Measurements from ENCODE around the gene MYL4. TPM values are rescaled to one million over a fixed set of nuclear protein-coding genes. Genes with fewer than 3 reads are reported as not detected.

MYL4 gene
- total RNA-seq, 4 donors from 2014 or later = 0.50 to 0.52 TPM; not detected in 2

GRCh38 chr17:47231334-47231733, 22.2 kb downstream of the MYL4 start:
- no peak for DNase-seq (ENCODE audit: extremely low spot score)
- Histone ChIP-seq H3K27ac (replicated peaks in 1 of 4) (no peak overlapping the region), H3K27me3 (no peaks in the 10 kb centered on the region), H3K4me3 (no peak overlapping the region), H3K36me3 (no peaks in the 10 kb centered on the region), H3K4me1 (peaks cover 7 to 18% (median 16%) of the 10 kb centered on the region in 4 donors), H3K9me3 (no peaks in the 10 kb centered on the region)
- 84% methylated on average over 3 of the region's 3 CpGs for WGBS
- intact Hi-C loops (cut with DNase I) = no loop called here
- TF ChIP-seq EP300 (IDR thresholded peaks at IDR 0.05) (no peak), POLR2A (IDR thresholded peaks at IDR 0.05; ENCODE audit: low read depth) (no peak), POLR2AphosphoS5 (IDR thresholded peaks at IDR 0.05) (no peak), CTCF (IDR thresholded peaks at IDR 0.05) (no peak)

- H3K27ac ChIP-seq (replicated peaks in 1 of 4) = no peak overlapping the region
- no peaks in the 10 kb centered on the region for H3K36me3 ChIP-seq
- 97% methylated on average over 3 of the region's 3 CpGs for WGBS
- no peak for TF ChIP-seq POLR2A (IDR thresholded peaks at IDR 0.05; ENCODE audit: low read depth)
- H3K27me3 ChIP-seq = no peaks in the 10 kb centered on the region
- no peak for DNase-seq (ENCODE audit: extremely low spot score)
- H3K9me3 ChIP-seq = no peaks in the 10 kb centered on the region
- intact Hi-C loops (cut with DNase I) = no loop called here
- H3K4me1 ChIP-seq = peaks cover 4 to 22% (median 17%) of the 10 kb centered on the region in 4 donors
- no peak overlapping the region for H3K4me3 ChIP-seq
Measured at GRCh38 chr17:47231866-47232265, 22.7 kb downstream of the MYL4 start.

DNA sequence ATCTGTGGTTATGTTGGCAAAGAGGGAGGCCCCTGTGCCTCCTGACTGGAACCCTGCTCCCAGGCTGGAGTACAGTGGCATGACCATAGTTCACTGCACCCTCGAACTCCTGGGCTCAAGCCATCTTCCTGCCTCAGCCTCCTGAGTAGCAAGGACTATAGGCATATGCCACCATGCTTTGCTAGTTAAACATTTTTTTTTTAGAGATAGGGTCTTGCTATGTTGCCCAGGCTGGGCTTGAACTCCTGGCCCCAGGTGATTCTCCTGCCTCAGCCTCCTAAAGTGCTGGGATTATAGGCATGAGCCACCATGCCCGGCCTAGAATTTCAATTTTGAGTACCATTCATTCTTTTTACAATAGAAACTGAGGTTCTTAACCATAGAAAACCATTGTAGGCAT, 23.3 kb downstream of the MYL4 start:
- TF ChIP-seq POLR2A (IDR thresholded peaks at IDR 0.05; ENCODE audit: low read depth) (no peak), POLR2AphosphoS5 (IDR thresholded peaks at IDR 0.05) (no peak), CTCF (IDR thresholded peaks at IDR 0.05) (no peak), EP300 (IDR thresholded peaks at IDR 0.05) (no peak)
- Histone ChIP-seq H3K9me3 (no peaks in the 10 kb centered on the region), H3K36me3 (no peaks in the 10 kb centered on the region), H3K27ac (replicated peaks in 1 of 4) (no peak overlapping the region), H3K4me3 (no peak overlapping the region), H3K4me1 (peaks cover 4 to 28% (median 22%) of the 10 kb centered on the region in 4 donors), H3K27me3 (no peaks in the 10 kb centered on the region)
- intact Hi-C loops (cut with DNase I) = no loop called here
- no peak for DNase-seq (ENCODE audit: extremely low spot score)
- WGBS = 100% methylated on average over 2 of the region's 2 CpGs

- DNase-seq (ENCODE audit: extremely low spot score) = no peak
- Histone ChIP-seq H3K4me1 (peaks cover 14 to 30% (median 24%) of the 10 kb centered on the region in 4 donors), H3K9me3 (no peaks in the 10 kb centered on the region), H3K27ac (replicated peaks in 1 of 4) (no peak overlapping the region), H3K27me3 (no peaks in the 10 kb centered on the region), H3K36me3 (no peaks in the 10 kb centered on the region), H3K4me3 (no peak overlapping the region)
- TF ChIP-seq POLR2A (IDR thresholded peaks at IDR 0.05; ENCODE audit: low read depth) = no peak
- no peak for TF ChIP-seq EP300 (IDR thresholded peaks at IDR 0.05)
- no peak for TF ChIP-seq CTCF (IDR thresholded peaks at IDR 0.05)
- TF ChIP-seq POLR2AphosphoS5 (IDR thresholded peaks at IDR 0.05) = no peak
- intact Hi-C loops (cut with DNase I) = no loop called here
- whole genome bisulfite sequencing = 97% methylated on average over 3 of the region's 3 CpGs
Measured at GRCh38 chr17:47235506-47235905, 26.4 kb downstream of the MYL4 start.

DNA sequence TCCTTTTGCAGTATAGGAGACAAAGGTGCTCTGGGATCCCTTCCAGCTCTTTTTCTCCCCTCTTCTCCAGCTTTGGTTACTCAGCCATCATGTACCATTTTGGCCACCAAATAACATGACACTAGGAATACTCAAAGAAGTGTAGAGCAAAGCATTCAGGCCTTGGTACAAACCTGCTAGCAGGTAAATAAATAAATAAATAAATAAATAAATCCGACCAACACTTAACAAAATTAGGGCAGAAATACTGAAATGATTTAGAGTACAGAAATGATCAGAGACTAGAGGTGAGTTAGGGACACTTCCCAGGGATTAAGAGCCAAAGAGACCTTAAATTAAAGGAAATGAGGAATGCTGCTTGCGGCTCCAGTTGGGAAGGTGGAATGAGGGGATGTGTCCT, 26.8 kb downstream of the MYL4 start:
- H3K9me3 ChIP-seq = no peaks in the 10 kb centered on the region
- peaks cover 18 to 33% (median 27%) of the 10 kb centered on the region in 4 donors for H3K4me1 ChIP-seq
- 97% methylated on average over 2 of the region's 2 CpGs for WGBS
- no peak for DNase-seq (ENCODE audit: extremely low spot score)
- TF ChIP-seq CTCF (IDR thresholded peaks at IDR 0.05) (no peak), EP300 (IDR thresholded peaks at IDR 0.05) (no peak), POLR2A (IDR thresholded peaks at IDR 0.05; ENCODE audit: low read depth) (no peak), POLR2AphosphoS5 (IDR thresholded peaks at IDR 0.05) (no peak)
- H3K27me3 ChIP-seq = no peaks in the 10 kb centered on the region
- no peak overlapping the region for H3K4me3 ChIP-seq
- H3K27ac ChIP-seq (replicated peaks in 1 of 4) = no peak overlapping the region
- intact Hi-C loops (cut with DNase I) = no loop called here
- H3K36me3 ChIP-seq = no peaks in the 10 kb centered on the region
